GM21786 (cell line): Measurements from ENCODE around the gene PANK2.
"Not testable (repeated sequence)": the region's sequence is repeated elsewhere in the genome, so short reads cannot be mapped to it uniquely, and the experiment has no call there.

Experiments used
- ATAC-seq: cut with Tn5 transposase; IDR thresholded peaks from one replicate; pipeline ENCODE4 v1.9.1; 2021; ENCODE audit not compliant: unreplicated experiment

Gene PANK2

DNA sequence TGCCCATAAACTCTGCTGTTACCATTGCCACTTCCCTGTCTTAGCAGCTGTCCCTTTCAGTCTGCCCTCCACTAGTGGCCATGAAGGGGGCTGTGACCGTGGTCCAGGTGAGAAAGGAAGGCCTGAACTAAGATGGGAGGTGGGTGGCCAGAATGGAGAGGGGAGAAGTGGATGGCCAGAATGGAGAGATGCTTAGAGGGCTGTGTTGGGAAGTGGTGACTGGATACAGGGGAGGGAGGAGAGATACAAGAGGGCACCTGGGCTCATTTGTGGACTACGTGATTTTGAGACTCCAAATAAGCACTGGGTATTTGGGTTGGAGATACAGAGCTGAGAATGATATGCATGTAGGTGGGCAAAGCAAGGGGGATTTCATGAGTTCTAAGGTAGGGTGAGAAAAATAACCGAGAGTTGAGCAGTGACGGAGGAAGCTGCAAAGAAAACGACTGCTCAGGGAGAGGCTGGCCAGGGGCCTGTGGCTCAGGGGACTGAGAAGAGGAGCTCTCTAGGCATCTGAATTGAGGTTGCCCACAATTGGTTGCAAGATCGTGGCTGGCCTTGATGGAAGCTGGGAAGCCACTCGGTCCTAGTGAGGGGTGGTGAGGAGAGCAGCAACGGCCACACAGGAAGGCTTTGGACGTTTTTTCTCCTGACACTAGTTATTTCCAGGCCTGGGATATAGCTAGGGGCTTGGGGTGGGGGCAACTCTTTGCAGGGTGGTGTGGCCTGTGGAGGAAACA, 36.9 kb downstream of the PANK2 start:
- ATAC-seq: no peak

GRCh38 chr20:3927486-3928291, 38.5 kb downstream of the PANK2 start:
- no peak for ATAC-seq

GRCh38 chr20:3929713-3930060, 40.5 kb downstream of the PANK2 start:
- no peak for ATAC-seq

GRCh38 chr20:3930265-3931206, 41.3 kb downstream of the PANK2 start:
- ATAC-seq: no peak

DNA sequence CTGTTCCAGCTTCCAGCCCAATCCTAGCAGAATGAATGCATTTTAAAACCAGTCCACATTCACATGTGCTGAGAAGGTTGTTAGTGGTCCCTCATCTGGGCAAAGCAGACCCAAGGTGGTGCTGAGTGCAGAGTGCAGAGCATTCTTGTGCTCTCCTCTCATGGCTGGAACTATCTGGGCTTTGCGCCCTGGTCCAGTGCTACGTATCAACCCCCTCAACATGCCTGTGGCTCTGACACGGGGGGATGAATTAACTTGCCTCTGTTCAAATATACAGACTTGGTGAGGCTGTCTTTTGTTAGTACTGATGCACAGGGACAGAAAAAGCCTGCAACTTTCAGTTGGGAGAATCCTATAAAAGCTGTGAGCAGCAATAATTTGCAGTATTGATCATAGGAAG, 42.5 kb downstream of the PANK2 start:
- ATAC-seq: no peak

DNA sequence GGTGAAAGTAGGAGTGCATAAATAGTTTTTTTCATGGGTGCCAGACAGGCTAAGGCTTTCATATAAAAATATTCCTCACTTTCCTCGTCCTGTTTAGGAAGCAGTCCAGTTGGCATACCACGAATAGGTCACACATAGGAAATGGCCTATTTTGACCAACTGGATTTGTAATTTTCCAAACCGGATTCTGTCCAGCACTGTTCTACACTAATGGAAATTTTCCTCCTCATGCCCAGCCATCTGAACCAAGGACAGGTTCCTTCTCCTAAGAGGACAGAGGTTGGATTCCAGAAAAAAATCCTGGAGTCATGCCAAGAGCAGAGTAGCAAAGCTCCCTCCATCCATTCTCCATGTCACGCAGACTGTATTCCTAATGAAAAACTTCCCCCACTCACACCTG, 43.1 kb downstream of the PANK2 start:
- no peak for ATAC-seq

DNA sequence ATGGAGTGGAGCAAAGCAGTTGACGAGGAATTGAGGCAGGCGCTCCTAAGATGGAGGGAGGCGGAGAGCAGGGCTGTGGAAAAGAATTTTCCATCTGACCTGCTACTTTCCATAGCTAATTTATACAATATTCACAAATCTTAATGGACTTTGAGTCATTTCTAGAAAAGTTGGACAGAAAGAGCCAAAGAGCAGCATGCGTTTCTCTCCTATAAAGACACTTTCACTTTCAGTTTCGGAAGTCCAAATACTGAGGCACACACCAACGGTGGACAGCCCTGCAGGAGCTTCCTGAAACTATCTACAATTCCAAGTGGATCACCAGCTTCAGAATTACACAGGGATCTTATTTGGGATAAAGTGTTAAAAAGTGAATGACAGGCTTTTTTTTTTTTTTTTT, 43.5 kb downstream of the PANK2 start:
- ATAC-seq: no peak

DNA sequence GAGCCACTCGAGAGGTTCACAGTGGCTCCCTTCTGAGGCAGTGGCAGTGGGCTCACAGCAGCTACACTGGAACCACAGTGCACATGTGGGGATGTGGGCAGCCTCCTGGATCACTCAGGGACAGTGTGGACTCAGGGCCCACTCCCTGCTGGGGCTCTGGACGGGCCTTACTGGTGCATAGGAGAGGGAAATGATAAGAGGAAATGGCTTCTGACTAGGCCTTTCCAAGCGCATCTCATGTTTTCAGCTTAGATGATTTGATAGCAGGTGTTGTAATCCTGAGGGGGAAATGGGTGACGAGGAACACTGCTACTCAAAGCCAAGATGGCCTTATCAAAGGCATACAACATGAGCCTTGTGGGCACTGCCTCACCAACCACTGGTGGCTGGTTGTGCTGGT, 44.0 kb downstream of the PANK2 start:
- ATAC-seq: no peak

GRCh38 chr20:3934624-3935023, 45.4 kb downstream of the PANK2 start:
- no peak for ATAC-seq

DNA sequence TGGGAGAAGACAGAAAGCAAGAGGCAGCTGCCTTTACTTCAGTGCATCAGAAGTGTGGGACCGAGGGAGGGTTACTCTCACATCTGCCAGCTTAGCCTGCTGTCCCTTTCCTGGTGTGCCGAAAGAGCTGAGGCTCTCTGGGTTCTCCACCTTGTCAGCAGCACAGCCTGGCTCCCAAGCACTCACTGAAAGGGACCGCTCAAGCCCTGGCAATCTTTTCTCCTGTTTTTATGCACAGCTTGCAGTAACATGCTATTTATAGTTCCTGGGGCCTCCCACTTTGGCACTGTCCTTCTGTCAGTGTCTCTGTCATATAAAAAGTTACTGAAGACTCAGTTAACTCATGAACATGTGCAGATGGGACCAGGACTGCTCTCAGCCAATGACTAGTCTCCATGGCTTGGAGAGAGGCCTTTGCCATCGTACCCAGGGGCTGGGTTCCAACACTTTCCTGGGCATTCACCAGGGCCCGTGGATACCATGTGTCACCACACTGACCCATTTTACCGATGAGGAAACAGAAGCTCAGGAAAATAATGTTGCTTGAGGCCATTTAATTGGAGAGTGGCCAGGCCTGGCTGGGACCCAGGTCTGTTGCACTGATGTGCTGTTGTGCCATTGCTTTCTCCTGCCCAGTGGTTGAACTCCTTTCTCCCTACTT, 46.2 kb downstream of the PANK2 start:
- ATAC-seq: no peak

DNA sequence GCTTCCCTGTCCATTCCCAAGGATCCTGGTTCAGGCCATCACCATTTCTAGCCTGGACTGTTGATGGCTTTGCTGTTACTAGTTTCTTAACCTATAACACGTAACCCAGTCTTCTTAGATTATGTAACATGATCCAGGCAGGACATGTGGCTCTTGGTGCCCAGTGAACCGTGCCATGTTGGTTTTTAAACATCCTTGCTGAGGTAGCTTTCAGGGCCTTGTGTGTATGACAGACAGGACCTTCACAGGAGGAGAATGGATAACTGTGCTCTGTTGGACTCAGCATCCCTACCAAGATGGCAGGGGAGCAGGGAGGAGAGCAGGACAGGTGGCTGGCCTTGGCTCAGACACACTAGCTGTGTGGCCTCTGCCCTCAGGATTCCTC, 46.8 kb downstream of the PANK2 start:
- no peak for ATAC-seq

- no peak for ATAC-seq
Measured at GRCh38 chr20:3937618-3938017, 48.4 kb downstream of the PANK2 start.

- no peak for ATAC-seq
Measured at GRCh38 chr20:3940905-3941304, 51.7 kb downstream of the PANK2 start.

- not testable (repeated sequence) for ATAC-seq
Measured at GRCh38 chr20:3946666-3947065, 57.5 kb downstream of the PANK2 start.

DNA sequence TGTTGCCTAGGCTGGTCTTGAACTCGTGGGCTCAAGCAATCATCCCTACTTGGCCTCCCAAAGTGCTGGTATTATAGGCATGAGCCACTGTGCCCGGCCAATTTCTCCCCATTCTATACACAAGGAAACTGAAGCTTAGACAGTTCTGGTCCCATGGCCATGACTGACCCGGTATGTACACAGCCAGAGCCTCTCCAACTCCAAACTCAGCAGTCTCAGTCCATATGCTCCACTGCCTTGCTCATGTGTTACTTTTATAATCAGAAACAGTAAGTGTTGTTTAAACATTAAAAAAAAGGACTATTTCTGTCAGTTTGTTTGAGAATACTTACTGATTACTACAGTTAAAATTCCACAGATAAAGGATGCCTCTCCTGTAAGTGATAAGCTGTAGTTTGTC, 75.5 kb downstream of the PANK2 start:
- no peak for ATAC-seq

GRCh38 chr20:3966571-3966970, 77.4 kb downstream of the PANK2 start:
- no peak for ATAC-seq

DNA sequence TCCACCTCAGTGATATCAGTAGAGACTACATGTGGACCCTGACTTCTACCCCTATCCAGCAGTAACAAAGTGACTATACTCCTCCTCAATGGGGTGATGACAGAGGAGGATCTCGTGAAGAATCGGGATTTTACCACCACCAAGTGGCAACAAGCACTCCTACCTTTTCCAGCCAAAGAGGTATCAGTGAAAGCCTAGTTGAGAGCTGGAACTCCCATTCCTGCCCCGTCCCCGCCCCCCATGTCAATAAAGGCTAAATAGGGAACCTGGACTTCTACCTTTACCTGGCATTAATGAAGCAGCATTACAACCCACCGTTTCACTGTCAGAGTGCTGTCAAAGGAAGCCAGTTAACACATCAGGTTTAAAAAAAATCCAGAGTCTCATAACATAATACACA, 80.8 kb downstream of the PANK2 start:
- no peak for ATAC-seq

GRCh38 chr20:3971145-3971544, 82.0 kb downstream of the PANK2 start:
- ATAC-seq: no peak

GRCh38 chr20:3972161-3972560, 83.0 kb downstream of the PANK2 start:
- no peak for ATAC-seq

DNA sequence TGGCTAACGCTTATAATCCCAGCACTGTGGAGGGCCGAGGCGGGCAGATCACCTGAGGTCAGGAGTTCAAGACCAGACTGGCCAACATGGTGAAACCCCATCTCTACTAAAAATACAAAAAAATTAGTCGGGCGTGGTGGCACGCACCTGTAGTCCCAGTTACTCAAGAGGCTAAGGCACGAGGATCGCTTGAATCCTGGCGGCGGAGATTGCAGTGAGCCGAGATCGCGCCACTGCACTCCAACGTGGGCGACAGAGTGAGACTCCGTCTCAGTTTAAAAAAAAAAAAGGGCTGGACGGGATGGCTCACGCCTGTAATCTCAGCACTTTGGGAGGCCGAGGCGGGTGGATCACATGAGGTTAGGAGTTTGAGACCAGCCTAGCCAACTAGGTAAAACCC, 83.4 kb downstream of the PANK2 start:
- ATAC-seq: not testable (repeated sequence)

GRCh38 chr20:3973705-3974104, 84.5 kb downstream of the PANK2 start:
- no peak for ATAC-seq
